ENCODE results near the gene PADI4. TPM values are rescaled to one million over a fixed set of nuclear protein-coding genes. Genes with fewer than 3 reads are reported as not detected.

Gene PADI4
- polyA plus RNA-seq, 4 donors = 0.03 to 0.24 TPM; not detected in 2

GRCh38 chr1:17381161-17381560 lies 73.2 kb downstream of the PADI4 start:
- H3K27me3 ChIP-seq (ENCODE audit: control insufficient read depth in 3 of 3, insufficient read depth in 3 of 3, low read length in 3 of 3) = peaks cover 0 to 12% (median 3%) of the 10 kb centered on the region in 3 donors
- H3K4me1 ChIP-seq (ENCODE audit: control insufficient read depth in 3 of 3, insufficient read depth in 2 of 3, low read depth in 1 of 3, low read length in 2 of 3) = no peaks in the 10 kb centered on the region
- no peak overlapping the region for H3K27ac ChIP-seq (ENCODE audit: low read depth in 1 of 3, low read length in 2 of 3)
- no peaks in the 10 kb centered on the region for H3K9me3 ChIP-seq (ENCODE audit: control insufficient read depth in 2 of 2, insufficient read depth in 1 of 2, low read depth in 1 of 2, low read length in 1 of 2)
- H3K4me3 ChIP-seq (ENCODE audit: low read depth in 1 of 3, low read length in 3 of 3) = no peak overlapping the region
- DNase-seq (no peak), FAIRE-seq (no peak)
- H3K36me3 ChIP-seq (ENCODE audit: control insufficient read depth in 3 of 3, insufficient read depth in 2 of 3, low read depth in 1 of 3, low read length in 3 of 3) = no peaks in the 10 kb centered on the region
- WGBS, 3 donors = 70 to 81% (median 77%) methylated on average over 2 of the region's 2 CpGs

GRCh38 chr1:17392199-17392740 lies 84.3 kb downstream of the PADI4 start:
- 60 to 69% (median 66%) methylated on average over 10 of the region's 10 CpGs for WGBS, 3 donors
- H3K4me1 ChIP-seq (ENCODE audit: control insufficient read depth in 3 of 3, insufficient read depth in 2 of 3, low read depth in 1 of 3, low read length in 2 of 3) = no peaks in the 10 kb centered on the region
- H3K4me3 ChIP-seq (ENCODE audit: low read depth in 1 of 3, low read length in 3 of 3) = no peak overlapping the region
- DNase-seq (no peak), FAIRE-seq (no peak)
- H3K36me3 ChIP-seq (ENCODE audit: control insufficient read depth in 3 of 3, insufficient read depth in 2 of 3, low read depth in 1 of 3, low read length in 3 of 3) = no peaks in the 10 kb centered on the region
- no peak overlapping the region for H3K27ac ChIP-seq (ENCODE audit: low read depth in 1 of 3, low read length in 2 of 3)
- no peaks in the 10 kb centered on the region for H3K9me3 ChIP-seq (ENCODE audit: control insufficient read depth in 2 of 2, insufficient read depth in 1 of 2, low read depth in 1 of 2, low read length in 1 of 2)
- H3K27me3 ChIP-seq (ENCODE audit: control insufficient read depth in 3 of 3, insufficient read depth in 3 of 3, low read length in 3 of 3) = no peaks in the 10 kb centered on the region

- H3K9me3 ChIP-seq (ENCODE audit: control insufficient read depth in 2 of 2, insufficient read depth in 1 of 2, low read depth in 1 of 2, low read length in 1 of 2) = no peaks in the 10 kb centered on the region
- H3K4me1 ChIP-seq (ENCODE audit: control insufficient read depth in 3 of 3, insufficient read depth in 2 of 3, low read depth in 1 of 3, low read length in 2 of 3) = no peaks in the 10 kb centered on the region
- FAIRE-seq (no peak), DNase-seq (no peak)
- no peak overlapping the region for H3K27ac ChIP-seq (ENCODE audit: low read depth in 1 of 3, low read length in 2 of 3)
- H3K4me3 ChIP-seq (ENCODE audit: low read depth in 1 of 3, low read length in 3 of 3) = no peak overlapping the region
- WGBS, 3 donors = 57 to 62% (median 60%) methylated on average over 8 of the region's 8 CpGs
- no peaks in the 10 kb centered on the region for H3K36me3 ChIP-seq (ENCODE audit: control insufficient read depth in 3 of 3, insufficient read depth in 2 of 3, low read depth in 1 of 3, low read length in 3 of 3)
- no peaks in the 10 kb centered on the region for H3K27me3 ChIP-seq (ENCODE audit: control insufficient read depth in 3 of 3, insufficient read depth in 3 of 3, low read length in 3 of 3)
Measured at GRCh38 chr1:17393230-17393629, 85.2 kb downstream of the PADI4 start.

GRCh38 chr1:17397910-17398695 lies 90.1 kb downstream of the PADI4 start:
- DNase-seq = no peak
- no peak overlapping the region for H3K4me3 ChIP-seq (ENCODE audit: low read depth in 1 of 3, low read length in 3 of 3)
- H3K27ac ChIP-seq (ENCODE audit: low read depth in 1 of 3, low read length in 2 of 3) = no peak overlapping the region
- no peak for FAIRE-seq
- no peaks in the 10 kb centered on the region for H3K27me3 ChIP-seq (ENCODE audit: control insufficient read depth in 3 of 3, insufficient read depth in 3 of 3, low read length in 3 of 3)
- H3K9me3 ChIP-seq (ENCODE audit: control insufficient read depth in 2 of 2, insufficient read depth in 1 of 2, low read depth in 1 of 2, low read length in 1 of 2) = no peaks in the 10 kb centered on the region
- no peaks in the 10 kb centered on the region for H3K4me1 ChIP-seq (ENCODE audit: control insufficient read depth in 3 of 3, insufficient read depth in 2 of 3, low read depth in 1 of 3, low read length in 2 of 3)
- H3K36me3 ChIP-seq (ENCODE audit: control insufficient read depth in 3 of 3, insufficient read depth in 2 of 3, low read depth in 1 of 3, low read length in 3 of 3) = no peaks in the 10 kb centered on the region
- WGBS, 3 donors = 79 to 82% (median 79%) methylated on average over 7 of the region's 7 CpGs

GRCh38 chr1:17400725-17401341 lies 92.8 kb downstream of the PADI4 start:
- Histone ChIP-seq H3K36me3 (ENCODE audit: control insufficient read depth in 3 of 3, insufficient read depth in 2 of 3, low read depth in 1 of 3, low read length in 3 of 3) (peaks cover 0 to 1% (median 0%) of the 10 kb centered on the region in 3 donors), H3K4me1 (ENCODE audit: control insufficient read depth in 3 of 3, insufficient read depth in 2 of 3, low read depth in 1 of 3, low read length in 2 of 3) (no peaks in the 10 kb centered on the region), H3K9me3 (ENCODE audit: control insufficient read depth in 2 of 2, insufficient read depth in 1 of 2, low read depth in 1 of 2, low read length in 1 of 2) (no peaks in the 10 kb centered on the region), H3K4me3 (ENCODE audit: low read depth in 1 of 3, low read length in 3 of 3) (no peak overlapping the region), H3K27me3 (ENCODE audit: control insufficient read depth in 3 of 3, insufficient read depth in 3 of 3, low read length in 3 of 3) (no peaks in the 10 kb centered on the region), H3K27ac (ENCODE audit: low read depth in 1 of 3, low read length in 2 of 3) (no peak overlapping the region)
- FAIRE-seq (no peak), DNase-seq (no peak)
- 86 to 92% (median 90%) methylated on average over 11 of the region's 11 CpGs for WGBS, 3 donors

- DNase-seq = no peak
- Histone ChIP-seq H3K9me3 (ENCODE audit: control insufficient read depth in 2 of 2, insufficient read depth in 1 of 2, low read depth in 1 of 2, low read length in 1 of 2) (no peaks in the 10 kb centered on the region), H3K27ac (ENCODE audit: low read depth in 1 of 3, low read length in 2 of 3) (no peak overlapping the region), H3K4me1 (ENCODE audit: control insufficient read depth in 3 of 3, insufficient read depth in 2 of 3, low read depth in 1 of 3, low read length in 2 of 3) (no peaks in the 10 kb centered on the region), H3K36me3 (ENCODE audit: control insufficient read depth in 3 of 3, insufficient read depth in 2 of 3, low read depth in 1 of 3, low read length in 3 of 3) (peaks cover 0 to 8% (median 0%) of the 10 kb centered on the region in 3 donors), H3K27me3 (ENCODE audit: control insufficient read depth in 3 of 3, insufficient read depth in 3 of 3, low read length in 3 of 3) (no peaks in the 10 kb centered on the region), H3K4me3 (ENCODE audit: low read depth in 1 of 3, low read length in 3 of 3) (no peak overlapping the region)
- 45 to 48% (median 46%) methylated on average over 4 of the region's 4 CpGs for WGBS, 3 donors
- FAIRE-seq = no peak
Measured at GRCh38 chr1:17401841-17402240, 93.8 kb downstream of the PADI4 start.

GRCh38 chr1:17403081-17403480 lies 95.1 kb downstream of the PADI4 start:
- Histone ChIP-seq H3K4me3 (ENCODE audit: low read depth in 1 of 3, low read length in 3 of 3) (no peak overlapping the region), H3K4me1 (ENCODE audit: control insufficient read depth in 3 of 3, insufficient read depth in 2 of 3, low read depth in 1 of 3, low read length in 2 of 3) (no peaks in the 10 kb centered on the region), H3K9me3 (ENCODE audit: control insufficient read depth in 2 of 2, insufficient read depth in 1 of 2, low read depth in 1 of 2, low read length in 1 of 2) (no peaks in the 10 kb centered on the region), H3K27ac (ENCODE audit: low read depth in 1 of 3, low read length in 2 of 3) (no peak overlapping the region), H3K36me3 (ENCODE audit: control insufficient read depth in 3 of 3, insufficient read depth in 2 of 3, low read depth in 1 of 3, low read length in 3 of 3) (peaks cover under 1 to 14% (median 3%) of the 10 kb centered on the region in 3 donors), H3K27me3 (ENCODE audit: control insufficient read depth in 3 of 3, insufficient read depth in 3 of 3, low read length in 3 of 3) (no peaks in the 10 kb centered on the region)
- no peak for FAIRE-seq
- WGBS, 3 donors = 27 to 47% (median 31%) methylated on average over 3 of the region's 3 CpGs
- no peak for DNase-seq

GRCh38 chr1:17404034-17404684 lies 96.2 kb downstream of the PADI4 start:
- no peak overlapping the region for H3K4me3 ChIP-seq (ENCODE audit: low read depth in 1 of 3, low read length in 3 of 3)
- H3K27me3 ChIP-seq (ENCODE audit: control insufficient read depth in 3 of 3, insufficient read depth in 3 of 3, low read length in 3 of 3) = no peaks in the 10 kb centered on the region
- DNase-seq (no peak), FAIRE-seq (no peak)
- no peak overlapping the region for H3K27ac ChIP-seq (ENCODE audit: low read depth in 1 of 3, low read length in 2 of 3)
- WGBS, 3 donors = 46 to 58% (median 50%) methylated on average over 15 of the region's 15 CpGs
- no peaks in the 10 kb centered on the region for H3K9me3 ChIP-seq (ENCODE audit: control insufficient read depth in 2 of 2, insufficient read depth in 1 of 2, low read depth in 1 of 2, low read length in 1 of 2)
- peaks cover 5 to 22% (median 6%) of the 10 kb centered on the region in 3 donors for H3K36me3 ChIP-seq (ENCODE audit: control insufficient read depth in 3 of 3, insufficient read depth in 2 of 3, low read depth in 1 of 3, low read length in 3 of 3)
- no peaks in the 10 kb centered on the region for H3K4me1 ChIP-seq (ENCODE audit: control insufficient read depth in 3 of 3, insufficient read depth in 2 of 3, low read depth in 1 of 3, low read length in 2 of 3)
